SKM-1 treated with dmso at 0.1 percent for 144 hours (cell line): Measurements from ENCODE around the gene GPR89A.
"Not testable (repeated sequence)": the region's sequence is repeated elsewhere in the genome, so short reads cannot be mapped to it uniquely, and the experiment has no call there.

Source experiments
- DNase-seq: peaks from one replicate; lab custom pipeline; 2025; ENCODE audit not compliant: unreplicated experiment; lab: John Stamatoyannopoulos, UW

The GPR89A gene

DNA sequence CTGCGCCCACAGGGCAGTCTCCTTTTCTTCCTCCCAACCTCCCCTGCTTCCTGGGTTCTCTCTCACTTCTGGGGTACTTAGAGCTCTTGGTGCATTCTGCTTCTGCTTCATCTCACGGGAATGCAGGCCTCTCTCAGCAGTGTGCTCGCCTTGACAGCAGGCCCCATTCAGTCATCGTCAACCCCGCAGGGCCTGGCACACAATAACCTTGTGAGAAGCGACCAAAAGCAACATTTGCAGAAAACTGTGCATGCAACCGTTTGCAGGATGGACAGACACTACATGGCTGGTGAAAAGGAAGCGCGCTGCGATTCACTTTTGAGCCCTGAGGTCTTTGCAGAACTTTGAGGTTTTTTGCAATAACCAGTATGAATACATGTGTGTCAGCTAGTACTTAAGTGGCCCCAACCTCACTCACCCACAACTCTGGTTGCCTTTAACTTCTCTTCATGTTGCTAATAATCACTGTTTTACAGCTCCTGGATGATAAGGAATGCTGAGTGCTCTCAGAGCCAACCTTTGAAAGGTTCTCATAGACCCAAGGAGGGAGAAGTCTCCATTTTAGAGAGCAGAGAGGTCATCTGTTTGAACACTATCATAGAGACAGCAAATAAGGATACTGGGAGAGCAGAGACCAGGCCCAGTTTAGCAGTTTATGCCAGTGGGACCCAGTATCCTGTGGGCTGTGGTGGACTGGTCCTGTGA lies 109.0 kb downstream of the GPR89A start:
- DNase-seq, result no peak

DNA sequence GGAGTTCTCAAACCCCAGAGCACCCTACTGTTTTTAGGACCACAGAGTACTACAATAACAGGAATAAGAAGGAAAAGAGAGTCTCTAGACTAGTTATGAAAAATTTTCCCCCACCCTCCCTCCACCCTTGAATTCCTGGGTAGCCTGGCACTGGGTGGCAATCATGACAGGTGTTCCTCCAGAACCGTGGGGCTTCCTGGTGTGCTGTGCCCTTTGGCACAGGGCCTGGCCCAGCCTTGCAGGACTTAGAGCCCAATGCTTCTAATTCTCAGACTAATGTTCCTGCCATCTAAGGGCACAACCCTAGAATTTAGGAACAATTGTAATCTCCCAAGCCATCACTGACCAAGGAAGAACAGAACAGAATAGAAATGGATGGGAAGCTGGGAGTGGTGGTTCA lies 110.0 kb downstream of the GPR89A start:
- no peak for DNase-seq

DNA sequence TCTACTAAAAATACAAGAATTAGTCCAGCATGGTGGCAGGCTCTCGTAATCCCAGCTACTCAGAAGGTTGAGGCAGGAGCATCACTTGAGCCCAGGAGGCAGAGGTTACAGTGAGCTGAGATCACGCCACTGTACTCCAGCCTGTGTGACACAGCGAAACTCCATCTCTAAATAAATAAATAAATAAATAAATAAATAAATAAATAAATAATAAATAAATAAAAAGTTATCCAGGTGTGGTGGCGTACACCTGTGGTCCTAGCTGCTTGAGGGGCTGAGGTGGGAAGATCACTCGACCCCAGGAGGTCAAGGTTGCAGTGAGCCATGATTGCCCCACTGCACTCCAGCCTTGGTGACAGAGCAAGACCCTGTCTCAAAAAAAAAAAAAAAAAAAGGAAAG lies 110.7 kb downstream of the GPR89A start:
- not testable (repeated sequence) for DNase-seq

DNA sequence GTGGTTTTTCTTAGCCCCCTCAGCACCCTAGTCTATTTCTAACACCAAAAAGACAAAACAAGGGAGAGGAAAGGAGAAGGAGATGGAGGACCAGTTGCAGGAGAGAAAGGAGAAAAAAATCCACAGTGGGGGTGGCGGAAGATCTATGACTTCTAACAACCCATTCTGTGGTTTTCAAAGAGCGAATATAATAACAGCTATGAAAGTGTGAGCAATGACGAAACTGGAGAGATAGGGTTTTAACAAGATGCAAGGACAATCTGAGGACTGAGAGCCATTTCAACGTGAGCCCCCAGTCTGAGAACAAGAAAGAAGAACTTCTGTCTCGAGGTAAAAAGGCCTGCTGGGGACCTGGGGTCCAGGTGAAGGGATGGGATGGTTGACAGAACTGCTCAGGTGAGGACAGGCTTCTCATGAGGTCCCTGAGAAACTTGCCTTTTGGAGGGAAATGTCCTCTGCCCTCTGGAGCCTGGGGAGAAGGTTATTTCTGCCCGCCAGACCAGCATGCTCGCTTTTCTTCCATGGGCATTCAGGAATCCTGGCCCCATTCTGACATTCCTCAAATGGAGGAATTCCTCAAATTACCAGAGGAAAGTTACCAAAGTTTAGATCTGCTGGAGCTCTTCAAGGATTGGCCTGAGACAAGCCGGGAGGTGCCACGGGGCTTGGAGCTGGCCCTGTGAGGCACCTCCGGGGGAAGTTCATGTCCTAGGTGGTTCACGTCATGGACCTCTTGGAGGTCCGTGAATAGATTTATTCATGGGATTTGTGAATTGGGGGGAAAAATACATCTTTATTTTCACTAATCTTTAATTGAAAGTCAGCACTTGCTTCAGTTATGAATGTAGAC lies 111.7 kb downstream of the GPR89A start, which contains the start of gene CD160:
Gene CD160, plus strand, starts transcription at position 270 of the 850 bp plus-strand sequence. CDS start 8,829 bp downstream, outside the sequence.
- DNase-seq, result no peak
